GM23338 (cell line): ENCODE measurements around the gene DRC1. TPM values are rescaled to one million over a fixed set of nuclear protein-coding genes. Genes with fewer than 3 reads are reported as not detected.

Source experiments
- ATAC-seq: fragments of 200-7000 bp; cut with Tn5 transposase; 3 replicates; pipeline ENCODE4 v1.9.1; 2020
- DNase-seq: peaks from one replicate; pipeline ENCODE4 v3.0.0-alpha.2; 2015; ENCODE audit warnings: low spot score
- H2AFZ ChIP-seq: fragments of 200-600 bp; sonication (generic); 2 replicates; pipeline ENCODE4 v1.8.0; 2016; ENCODE audit warnings: antibody characterized with exemption, mild to moderate bottlenecking, moderate library complexity
- H3F3A ChIP-seq: fragments of 200-600 bp; sonication (generic); replicated peaks from 2 replicates; pipeline ENCODE4 v1.8.0; 2017; ENCODE audit warnings: antibody characterized with exemption, mixed run types, low read depth
- H3K27ac ChIP-seq: fragments of 200-600 bp; sonication (generic); 2 replicates; pipeline ENCODE4 v1.6.1; 2016; ENCODE audit warnings: low read depth
- H3K27me3 ChIP-seq: fragments of 200-600 bp; sonication (generic); 2 replicates; pipeline ENCODE4 v1.8.0; 2016; ENCODE audit warnings: mild to moderate bottlenecking, mixed run types, moderate library complexity; ENCODE audit not compliant: insufficient read depth
- H3K36me3 ChIP-seq: fragments of 200-600 bp; sonication (generic); 2 replicates; pipeline ENCODE4 v1.8.0; 2016; ENCODE audit warnings: mild to moderate bottlenecking; ENCODE audit not compliant: insufficient read depth
- H3K4me1 ChIP-seq: fragments of 200-600 bp; sonication (generic); 2 replicates; pipeline ENCODE4 v1.8.0; 2016; ENCODE audit warnings: mild to moderate bottlenecking, moderate library complexity; ENCODE audit not compliant: insufficient read depth
- H3K4me2 ChIP-seq: fragments of 200-600 bp; sonication (generic); 2 replicates; pipeline ENCODE4 v1.7.1; 2017; ENCODE audit warnings: mixed run types
- H3K4me3 ChIP-seq: fragments of 200-600 bp; sonication (generic); 2 replicates; pipeline ENCODE4 v1.6.1; 2016; ENCODE audit warnings: mixed run types
- H3K79me2 ChIP-seq: fragments of 200-600 bp; sonication (generic); replicated peaks from 2 replicates; pipeline ENCODE4 v1.8.0; 2017; ENCODE audit warnings: mild to moderate bottlenecking; ENCODE audit not compliant: insufficient read depth
- H3K9me2 ChIP-seq: fragments of 200-600 bp; sonication (generic); 2 replicates; pipeline ENCODE4 v1.8.0; 2017; ENCODE audit not compliant: insufficient read depth
- H4K20me1 ChIP-seq: fragments of 200-600 bp; sonication (generic); replicated peaks from 2 replicates; pipeline ENCODE4 v1.8.0; 2017; ENCODE audit warnings: mild to moderate bottlenecking; ENCODE audit not compliant: insufficient read depth
- H3K27ac Mint-ChIP-seq: 2 replicates; pipeline ENCODE4 v1.8.0; 2020; ENCODE audit warnings: inconsistent platforms, mild to moderate bottlenecking, moderate library complexity, mixed read lengths
- H3K27me3 Mint-ChIP-seq: 3 replicates; pipeline ENCODE4 v1.8.0; 2022; ENCODE audit warnings: low read depth, mild to moderate bottlenecking, moderate library complexity, mixed read lengths, inconsistent platforms; ENCODE audit not compliant: insufficient read depth, poor library complexity
- H3K36me3 Mint-ChIP-seq: 3 replicates; pipeline ENCODE4 v1.8.0; 2021; ENCODE audit warnings: low read depth, mild to moderate bottlenecking, inconsistent platforms, moderate library complexity, mixed read lengths
- H3K4me1 Mint-ChIP-seq: 3 replicates; pipeline ENCODE4 v1.8.0; 2020; ENCODE audit warnings: mild to moderate bottlenecking, inconsistent platforms, mixed read lengths
- H3K4me3 Mint-ChIP-seq: 3 replicates; pipeline ENCODE4 v1.8.0; 2021; ENCODE audit warnings: moderate library complexity, mild to moderate bottlenecking, inconsistent platforms, mixed read lengths
- H3K9me3 Mint-ChIP-seq: 3 replicates; pipeline ENCODE4 v1.8.0; 2020; ENCODE audit warnings: moderate library complexity, mild to moderate bottlenecking, inconsistent platforms, mixed read lengths
- CREB1 ChIP-seq: fragments of 250-450 bp; sonication (Bioruptor Pico); IDR thresholded peaks from 2 replicates; pipeline ENCODE4 v1.5.0; 2020; ENCODE audit warnings: low read depth, mild to moderate bottlenecking, moderate library complexity
- EZH2 ChIP-seq: fragments of 200-600 bp; sonication (generic); IDR thresholded peaks from one replicate; pipeline ENCODE4 v1.8.0; 2017; ENCODE audit warnings: antibody characterized with exemption, mild to moderate bottlenecking, low read depth; ENCODE audit not compliant: unreplicated experiment
- EZH2phosphoT487 ChIP-seq: fragments of 200-600 bp; sonication (generic); IDR thresholded peaks from one replicate; pipeline ENCODE4 v1.8.1; 2018; ENCODE audit warnings: antibody characterized with exemption; ENCODE audit not compliant: unreplicated experiment
- JUNB ChIP-seq: IDR thresholded peaks from one replicate; pipeline ENCODE4 v1.6.1; 2016; ENCODE audit warnings: antibody characterized with exemption; ENCODE audit not compliant: unreplicated experiment
- NANOG ChIP-seq: IDR thresholded peaks from 2 replicates; pipeline ENCODE4 v1.6.1; 2016; ENCODE audit warnings: antibody characterized with exemption, borderline replicate concordance
- POLR2AphosphoS5 ChIP-seq: IDR thresholded peaks from 2 replicates; pipeline ENCODE4 v1.6.1; 2016; ENCODE audit warnings: antibody characterized with exemption, low read depth
- STAT1 ChIP-seq: IDR thresholded peaks from one replicate; pipeline ENCODE4 v1.6.1; 2016; ENCODE audit warnings: antibody characterized with exemption; ENCODE audit not compliant: unreplicated experiment
- ZNF114 ChIP-seq: fragments of 250-450 bp; sonication (Bioruptor Pico); IDR thresholded peaks from 2 replicates; pipeline ENCODE4 v1.5.0; 2020; ENCODE audit warnings: mild to moderate bottlenecking, moderate library complexity
- ZNF331 ChIP-seq: fragments of 250-450 bp; sonication (Bioruptor Pico); IDR thresholded peaks from 2 replicates; pipeline ENCODE4 v1.5.0; 2020; ENCODE audit warnings: low read depth, mild to moderate bottlenecking, moderate library complexity
- polyA plus RNA-seq: library from polyadenylated mRNA; unstranded; fragments of >200 nt; fragmentation: Nextera tagmentation; extraction: Ambion mirVana; gene quantifications from 2 replicates; pipeline ENCODE4 v1.2.1, GENCODE V29; 2016
- total RNA-seq: library from RNA; depleted of rRNA; stranded (reverse); fragments of >200 nt; shearing (Covaris generic); gene quantifications from 2 replicates; pipeline ENCODE4 v1.2.3, GENCODE V29; 2014
- TF ChIP-seq, protein P1 (sequence below): IDR thresholded peaks from 2 replicates; pipeline ENCODE4 v1.6.1; 2016; ENCODE audit warnings: antibody characterized with exemption
- TF ChIP-seq, protein P2 (sequence below): fragments of 250-450 bp; sonication (Bioruptor Pico); IDR thresholded peaks from 2 replicates; pipeline ENCODE4 v1.5.0; 2020; ENCODE audit warnings: mild to moderate bottlenecking, moderate library complexity
- TF ChIP-seq, protein P3 (sequence below), 2 experiments: fragments of 200-600 bp in 1 of 2; sonication (generic) in 1 of 2; conservative IDR thresholded peaks; 2 replicates each; pipeline versions ENCODE4 v1.5.1 to v1.6.1; 2016 to 2017; ENCODE audit warnings: antibody characterized with exemption in 2 of 2, low read depth in 2 of 2, mild to moderate bottlenecking in 2 of 2, moderate library complexity in 1 of 2
- TF ChIP-seq, protein P4 (sequence below): IDR thresholded peaks from one replicate; pipeline ENCODE4 v1.6.1; 2018; ENCODE audit warnings: antibody characterized with exemption; ENCODE audit not compliant: unreplicated experiment

Gene DRC1
- total and polyA plus RNA-seq, 2 experiments from 2014 or later, result 0.45 TPM; not detected in 1

DNA sequence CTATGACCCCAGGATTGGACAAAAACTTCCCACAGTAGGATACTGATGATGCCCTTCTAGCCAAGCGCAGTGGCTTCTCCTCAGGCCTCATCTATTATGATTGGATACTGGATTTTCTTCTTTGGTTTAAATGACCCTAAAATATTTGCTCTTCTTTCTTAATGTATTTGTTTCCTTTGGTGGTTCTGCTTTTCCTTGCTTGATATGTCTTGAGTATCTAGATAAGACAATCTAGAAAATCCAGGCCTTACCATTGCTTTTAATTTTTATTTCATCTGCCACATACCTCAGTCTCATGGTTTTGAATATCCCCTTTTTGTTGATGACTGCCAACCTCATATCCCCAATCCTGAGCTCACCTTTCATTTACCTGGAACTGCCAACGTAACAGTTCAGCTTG is 40.6 kb downstream of the DRC1 start:
- H2AFZ ChIP-seq, result no peak overlapping the region
- H3K4me2 ChIP-seq, result no peak overlapping the region
- H3K9me2 ChIP-seq, result no peaks in the 10 kb centered on the region
- TF ChIP-seq EZH2phosphoT487 (no peak), ZNF114 (CRISPR knock-in tag) (no peak), ZNF331 (CRISPR knock-in tag) (no peak), POLR2AphosphoS5 (no peak), CREB1 (CRISPR knock-in tag) (no peak), JUNB (no peak), NANOG (no peak), STAT1 (no peak), EZH2 (no peak)
- TF ChIP-seq, protein P1, sequence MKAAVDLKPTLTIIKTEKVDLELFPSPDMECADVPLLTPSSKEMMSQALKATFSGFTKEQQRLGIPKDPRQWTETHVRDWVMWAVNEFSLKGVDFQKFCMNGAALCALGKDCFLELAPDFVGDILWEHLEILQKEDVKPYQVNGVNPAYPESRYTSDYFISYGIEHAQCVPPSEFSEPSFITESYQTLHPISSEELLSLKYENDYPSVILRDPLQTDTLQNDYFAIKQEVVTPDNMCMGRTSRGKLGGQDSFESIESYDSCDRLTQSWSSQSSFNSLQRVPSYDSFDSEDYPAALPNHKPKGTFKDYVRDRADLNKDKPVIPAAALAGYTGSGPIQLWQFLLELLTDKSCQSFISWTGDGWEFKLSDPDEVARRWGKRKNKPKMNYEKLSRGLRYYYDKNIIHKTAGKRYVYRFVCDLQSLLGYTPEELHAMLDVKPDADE, result no peak
- TF ChIP-seq, protein P2, sequence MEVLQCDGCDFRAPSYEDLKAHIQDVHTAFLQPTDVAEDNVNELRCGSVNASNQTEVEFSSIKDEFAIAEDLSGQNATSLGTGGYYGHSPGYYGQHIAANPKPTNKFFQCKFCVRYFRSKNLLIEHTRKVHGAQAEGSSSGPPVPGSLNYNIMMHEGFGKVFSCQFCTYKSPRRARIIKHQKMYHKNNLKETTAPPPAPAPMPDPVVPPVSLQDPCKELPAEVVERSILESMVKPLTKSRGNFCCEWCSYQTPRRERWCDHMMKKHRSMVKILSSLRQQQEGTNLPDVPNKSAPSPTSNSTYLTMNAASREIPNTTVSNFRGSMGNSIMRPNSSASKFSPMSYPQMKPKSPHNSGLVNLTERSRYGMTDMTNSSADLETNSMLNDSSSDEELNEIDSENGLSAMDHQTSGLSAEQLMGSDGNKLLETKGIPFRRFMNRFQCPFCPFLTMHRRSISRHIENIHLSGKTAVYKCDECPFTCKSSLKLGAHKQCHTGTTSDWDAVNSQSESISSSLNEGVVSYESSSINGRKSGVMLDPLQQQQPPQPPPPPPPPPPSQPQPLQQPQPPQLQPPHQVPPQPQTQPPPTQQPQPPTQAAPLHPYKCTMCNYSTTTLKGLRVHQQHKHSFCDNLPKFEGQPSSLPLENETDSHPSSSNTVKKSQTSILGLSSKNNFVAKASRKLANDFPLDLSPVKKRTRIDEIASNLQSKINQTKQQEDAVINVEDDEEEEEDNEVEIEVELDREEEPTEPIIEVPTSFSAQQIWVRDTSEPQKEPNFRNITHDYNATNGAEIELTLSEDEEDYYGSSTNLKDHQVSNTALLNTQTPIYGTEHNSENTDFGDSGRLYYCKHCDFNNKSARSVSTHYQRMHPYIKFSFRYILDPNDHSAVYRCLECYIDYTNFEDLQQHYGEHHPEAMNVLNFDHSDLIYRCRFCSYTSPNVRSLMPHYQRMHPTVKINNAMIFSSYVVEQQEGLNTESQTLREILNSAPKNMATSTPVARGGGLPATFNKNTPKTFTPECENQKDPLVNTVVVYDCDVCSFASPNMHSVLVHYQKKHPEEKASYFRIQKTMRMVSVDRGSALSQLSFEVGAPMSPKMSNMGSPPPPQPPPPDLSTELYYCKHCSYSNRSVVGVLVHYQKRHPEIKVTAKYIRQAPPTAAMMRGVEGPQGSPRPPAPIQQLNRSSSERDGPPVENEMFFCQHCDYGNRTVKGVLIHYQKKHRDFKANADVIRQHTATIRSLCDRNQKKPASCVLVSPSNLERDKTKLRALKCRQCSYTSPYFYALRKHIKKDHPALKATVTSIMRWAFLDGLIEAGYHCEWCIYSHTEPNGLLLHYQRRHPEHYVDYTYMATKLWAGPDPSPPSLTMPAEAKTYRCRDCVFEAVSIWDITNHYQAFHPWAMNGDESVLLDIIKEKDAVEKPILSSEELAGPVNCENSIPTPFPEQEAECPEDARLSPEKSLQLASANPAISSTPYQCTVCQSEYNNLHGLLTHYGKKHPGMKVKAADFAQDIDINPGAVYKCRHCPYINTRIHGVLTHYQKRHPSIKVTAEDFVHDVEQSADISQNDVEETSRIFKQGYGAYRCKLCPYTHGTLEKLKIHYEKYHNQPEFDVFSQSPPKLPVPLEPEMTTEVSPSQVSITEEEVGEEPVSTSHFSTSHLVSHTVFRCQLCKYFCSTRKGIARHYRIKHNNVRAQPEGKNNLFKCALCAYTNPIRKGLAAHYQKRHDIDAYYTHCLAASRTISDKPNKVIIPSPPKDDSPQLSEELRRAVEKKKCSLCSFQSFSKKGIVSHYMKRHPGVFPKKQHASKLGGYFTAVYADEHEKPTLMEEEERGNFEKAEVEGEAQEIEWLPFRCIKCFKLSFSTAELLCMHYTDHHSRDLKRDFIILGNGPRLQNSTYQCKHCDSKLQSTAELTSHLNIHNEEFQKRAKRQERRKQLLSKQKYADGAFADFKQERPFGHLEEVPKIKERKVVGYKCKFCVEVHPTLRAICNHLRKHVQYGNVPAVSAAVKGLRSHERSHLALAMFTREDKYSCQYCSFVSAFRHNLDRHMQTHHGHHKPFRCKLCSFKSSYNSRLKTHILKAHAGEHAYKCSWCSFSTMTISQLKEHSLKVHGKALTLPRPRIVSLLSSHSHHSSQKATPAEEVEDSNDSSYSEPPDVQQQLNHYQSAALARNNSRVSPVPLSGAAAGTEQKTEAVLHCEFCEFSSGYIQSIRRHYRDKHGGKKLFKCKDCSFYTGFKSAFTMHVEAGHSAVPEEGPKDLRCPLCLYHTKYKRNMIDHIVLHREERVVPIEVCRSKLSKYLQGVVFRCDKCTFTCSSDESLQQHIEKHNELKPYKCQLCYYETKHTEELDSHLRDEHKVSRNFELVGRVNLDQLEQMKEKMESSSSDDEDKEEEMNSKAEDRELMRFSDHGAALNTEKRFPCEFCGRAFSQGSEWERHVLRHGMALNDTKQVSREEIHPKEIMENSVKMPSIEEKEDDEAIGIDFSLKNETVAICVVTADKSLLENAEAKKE (CRISPR knock-in tag), result no peak
- TF ChIP-seq, protein P3, sequence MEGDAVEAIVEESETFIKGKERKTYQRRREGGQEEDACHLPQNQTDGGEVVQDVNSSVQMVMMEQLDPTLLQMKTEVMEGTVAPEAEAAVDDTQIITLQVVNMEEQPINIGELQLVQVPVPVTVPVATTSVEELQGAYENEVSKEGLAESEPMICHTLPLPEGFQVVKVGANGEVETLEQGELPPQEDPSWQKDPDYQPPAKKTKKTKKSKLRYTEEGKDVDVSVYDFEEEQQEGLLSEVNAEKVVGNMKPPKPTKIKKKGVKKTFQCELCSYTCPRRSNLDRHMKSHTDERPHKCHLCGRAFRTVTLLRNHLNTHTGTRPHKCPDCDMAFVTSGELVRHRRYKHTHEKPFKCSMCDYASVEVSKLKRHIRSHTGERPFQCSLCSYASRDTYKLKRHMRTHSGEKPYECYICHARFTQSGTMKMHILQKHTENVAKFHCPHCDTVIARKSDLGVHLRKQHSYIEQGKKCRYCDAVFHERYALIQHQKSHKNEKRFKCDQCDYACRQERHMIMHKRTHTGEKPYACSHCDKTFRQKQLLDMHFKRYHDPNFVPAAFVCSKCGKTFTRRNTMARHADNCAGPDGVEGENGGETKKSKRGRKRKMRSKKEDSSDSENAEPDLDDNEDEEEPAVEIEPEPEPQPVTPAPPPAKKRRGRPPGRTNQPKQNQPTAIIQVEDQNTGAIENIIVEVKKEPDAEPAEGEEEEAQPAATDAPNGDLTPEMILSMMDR (conservative IDR thresholded peaks at IDR 0.05; ENCODE audit: low read depth in 2 of 2), result no peak
- TF ChIP-seq, protein P4, sequence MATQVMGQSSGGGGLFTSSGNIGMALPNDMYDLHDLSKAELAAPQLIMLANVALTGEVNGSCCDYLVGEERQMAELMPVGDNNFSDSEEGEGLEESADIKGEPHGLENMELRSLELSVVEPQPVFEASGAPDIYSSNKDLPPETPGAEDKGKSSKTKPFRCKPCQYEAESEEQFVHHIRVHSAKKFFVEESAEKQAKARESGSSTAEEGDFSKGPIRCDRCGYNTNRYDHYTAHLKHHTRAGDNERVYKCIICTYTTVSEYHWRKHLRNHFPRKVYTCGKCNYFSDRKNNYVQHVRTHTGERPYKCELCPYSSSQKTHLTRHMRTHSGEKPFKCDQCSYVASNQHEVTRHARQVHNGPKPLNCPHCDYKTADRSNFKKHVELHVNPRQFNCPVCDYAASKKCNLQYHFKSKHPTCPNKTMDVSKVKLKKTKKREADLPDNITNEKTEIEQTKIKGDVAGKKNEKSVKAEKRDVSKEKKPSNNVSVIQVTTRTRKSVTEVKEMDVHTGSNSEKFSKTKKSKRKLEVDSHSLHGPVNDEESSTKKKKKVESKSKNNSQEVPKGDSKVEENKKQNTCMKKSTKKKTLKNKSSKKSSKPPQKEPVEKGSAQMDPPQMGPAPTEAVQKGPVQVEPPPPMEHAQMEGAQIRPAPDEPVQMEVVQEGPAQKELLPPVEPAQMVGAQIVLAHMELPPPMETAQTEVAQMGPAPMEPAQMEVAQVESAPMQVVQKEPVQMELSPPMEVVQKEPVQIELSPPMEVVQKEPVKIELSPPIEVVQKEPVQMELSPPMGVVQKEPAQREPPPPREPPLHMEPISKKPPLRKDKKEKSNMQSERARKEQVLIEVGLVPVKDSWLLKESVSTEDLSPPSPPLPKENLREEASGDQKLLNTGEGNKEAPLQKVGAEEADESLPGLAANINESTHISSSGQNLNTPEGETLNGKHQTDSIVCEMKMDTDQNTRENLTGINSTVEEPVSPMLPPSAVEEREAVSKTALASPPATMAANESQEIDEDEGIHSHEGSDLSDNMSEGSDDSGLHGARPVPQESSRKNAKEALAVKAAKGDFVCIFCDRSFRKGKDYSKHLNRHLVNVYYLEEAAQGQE, result no peak
- Mint-ChIP-seq H3K4me1 (0 out of 3 replicates have a peak, but pooled peaks cover 3% of the 10 kb centered on the region), H3K9me3 (no peaks in the 10 kb centered on the region), H3K27me3 (no peaks in the 10 kb centered on the region), H3K4me3 (no peak overlapping the region), H3K27ac (no peak overlapping the region), H3K36me3 (no peaks in the 10 kb centered on the region)
- no peaks in the 10 kb centered on the region for H3K27me3 ChIP-seq
- DNase-seq (no peak), ATAC-seq (no peak)
- no peaks in the 10 kb centered on the region for H3K4me1 ChIP-seq
- H3K36me3 ChIP-seq, result no peaks in the 10 kb centered on the region
- no peak overlapping the region for H3K27ac ChIP-seq
- no peaks in the 10 kb centered on the region for H3K79me2 ChIP-seq
- H3K4me3 ChIP-seq, result no peak overlapping the region
- no peaks in the 10 kb centered on the region for H4K20me1 ChIP-seq
- H3F3A ChIP-seq, result no peaks in the 10 kb centered on the region
